Right ventricle myocardium superior (tissue), 1 donor: ENCODE results near the gene SEC24C. TPM values are rescaled to one million over a fixed set of nuclear protein-coding genes. Genes with fewer than 3 reads are reported as not detected.

Experiments used
- ATAC-seq: fragments of 200-7000 bp; cut with Tn5 transposase; one replicate; pipeline ENCODE4 v1.9.1; 2020; ENCODE audit warnings: mild to moderate bottlenecking; ENCODE audit not compliant: poor library complexity
- DNase-seq: peaks from one replicate; pipeline ENCODE4 v3.0.0-alpha.2; 2020
- intact Hi-C: fragments of 100-400 bp; cut with DNase I; formaldehyde crosslinking; loops from one replicate; pipeline ENCODE4 v1.11.2; 2022
- total RNA-seq: library from RNA; stranded (reverse); fragmentation: NEBNext Ultra II Directional; extraction: Animal tissue kit (Norgen Biotek cat#: 25700); gene quantifications from one replicate; pipeline ENCODE4 v1.2.1, GENCODE V29; 2021
- donor health status: DM: no; HTN: yes; CAD: no; lungs with severe emphysema.

The SEC24C gene
- total RNA-seq, 1 donor from 2014 or later = 42.3 TPM

- peak; percentile 1 for ATAC-seq
Measured at GRCh38 chr10:73818402-73818801, 74.2 kb downstream of the SEC24C start.

GRCh38 chr10:73819081-73819480 lies 74.9 kb downstream of the SEC24C start:
- no peak for DNase-seq
- intact Hi-C loops = no loop called here
- ATAC-seq = no peak

More at GRCh38 chr10:73818402-73818801, 74.2 kb downstream of the SEC24C start:
- DNase-seq = no peak
- intact Hi-C loops = no loop called here

- peak; percentile 71 for DNase-seq
- ATAC-seq = peak; percentile 75
- intact Hi-C loops = no loop called here
Measured at GRCh38 chr10:73819513-73820093, 75.4 kb downstream of the SEC24C start.

Other genes with a start within 250 kb of the SEC24C start
- gene PPP3CB, start 248.3 kb upstream of the SEC24C start, total RNA-seq = 64.1 TPM
- 22.5 TPM for gene USP54, start 153.0 kb upstream of the SEC24C start, total RNA-seq
- gene MYOZ1, start 102.9 kb upstream of the SEC24C start, total RNA-seq = 0.38 TPM
- 213 TPM for gene SYNPO2L, start 88.3 kb upstream of the SEC24C start, total RNA-seq
- gene AGAP5, start 46.3 kb upstream of the SEC24C start, total RNA-seq = 3.5 TPM
- gene CHCHD1, start 37.7 kb downstream of the SEC24C start, total RNA-seq = 28.0 TPM
- gene ZSWIM8, start 41.2 kb downstream of the SEC24C start, total RNA-seq = 40.3 TPM
- 10.4 TPM for gene NDST2, start 67.2 kb downstream of the SEC24C start, total RNA-seq
- gene CAMK2G, start 130.2 kb downstream of the SEC24C start, total RNA-seq = 11.2 TPM
- 7.5 TPM for gene PLAU, start 166.8 kb downstream of the SEC24C start, total RNA-seq